ENCODE measurements around the gene PER3.
A peak's percentile ranks its signal among the peaks of the same experiment; 100 is the strongest.

PER3 gene

DNA sequence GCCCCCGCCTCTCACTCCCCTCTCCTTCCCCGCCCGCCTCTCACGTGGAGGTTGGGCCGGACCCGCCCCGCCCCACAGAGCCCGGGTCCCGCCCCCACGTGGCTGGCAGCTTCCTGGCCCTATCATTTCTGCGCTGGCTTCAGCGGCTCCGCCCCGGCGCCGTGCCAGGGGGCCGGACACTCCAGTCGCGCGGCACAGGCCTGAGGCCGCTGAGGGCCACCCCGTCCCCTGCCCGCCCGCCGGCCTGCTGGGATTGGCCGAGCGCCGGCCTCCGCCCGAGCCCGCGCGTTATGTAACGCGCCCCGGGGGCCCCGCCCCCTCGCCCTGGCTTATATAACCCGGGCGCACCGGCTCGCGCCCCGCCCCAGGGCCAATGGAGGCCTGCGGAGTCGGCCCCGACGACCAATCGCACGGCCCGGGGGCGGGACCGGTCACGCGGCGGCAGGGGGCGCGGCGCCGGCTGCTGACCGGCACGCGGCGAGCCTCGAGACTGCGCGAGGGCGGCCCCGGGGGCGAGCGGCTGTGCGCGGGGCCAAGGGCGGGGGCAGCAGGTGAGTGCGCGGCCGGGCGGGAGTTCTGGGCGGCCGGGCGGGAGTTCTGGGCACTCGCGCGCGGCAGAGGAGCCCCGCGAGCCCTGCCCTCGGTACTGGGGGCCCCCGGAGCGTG, at the start of gene PER3:
Gene PER3 (plus strand): TSS at position 466 of the 666 bp plus-strand sequence. CDS start 587 bp downstream, outside the sequence.
- DNase-seq (ENCODE audit: low spot score), result peak; percentile 94

DNA sequence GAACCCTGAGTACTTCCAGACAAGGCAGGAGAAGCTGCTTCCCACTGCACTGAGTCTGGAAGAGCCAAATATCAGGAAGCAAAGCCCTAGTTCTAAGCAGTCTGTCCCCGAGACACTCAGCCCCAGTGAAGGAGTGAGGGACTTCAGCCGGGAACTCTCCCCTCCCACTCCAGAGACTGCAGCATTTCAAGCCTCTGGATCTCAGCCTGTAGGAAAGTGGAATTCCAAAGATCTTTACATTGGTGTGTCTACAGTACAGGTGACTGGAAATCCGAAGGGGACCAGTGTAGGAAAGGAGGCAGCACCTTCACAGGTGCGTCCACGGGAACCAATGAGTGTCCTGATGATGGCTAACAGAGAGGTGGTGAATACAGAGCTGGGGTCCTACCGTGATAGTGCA, 46.0 kb upstream of the PER3 start:
- DNase-seq (ENCODE audit: low spot score), result no peak

DNA sequence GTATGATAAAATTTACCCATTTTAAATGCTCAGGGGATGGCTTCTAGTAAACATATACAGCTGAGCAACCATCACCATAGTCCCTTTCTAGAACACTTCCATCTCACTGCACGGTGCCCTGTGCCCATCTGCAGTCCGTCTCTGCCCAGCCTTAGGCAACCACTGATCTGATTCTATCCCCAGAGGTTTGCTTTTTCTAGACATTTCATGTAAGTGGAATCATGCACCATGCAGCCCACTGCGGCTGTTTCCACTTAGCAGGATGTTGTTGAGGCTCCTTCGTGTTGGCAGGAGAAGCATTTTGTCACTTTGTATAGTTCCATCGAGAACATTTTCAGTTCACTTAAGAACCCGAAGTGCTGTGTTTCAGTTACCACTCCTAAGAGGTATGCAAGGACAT, 40.7 kb upstream of the PER3 start:
- DNase-seq (ENCODE audit: low spot score), result no peak

- DNase-seq (ENCODE audit: low spot score), result peak; percentile 86
Observed at GRCh38 chr1:7744882-7745281, 39.2 kb upstream of the PER3 start.

- no peak for DNase-seq (ENCODE audit: low spot score)
Observed at GRCh38 chr1:7745783-7746182, 38.3 kb upstream of the PER3 start.

- no peak for DNase-seq (ENCODE audit: low spot score)
Observed at GRCh38 chr1:7747605-7748004, 36.5 kb upstream of the PER3 start.

- DNase-seq (ENCODE audit: low spot score), result no peak
Observed at GRCh38 chr1:7749126-7749525, 35.0 kb upstream of the PER3 start.

- no peak for DNase-seq (ENCODE audit: low spot score)
Observed at GRCh38 chr1:7751174-7751573, 32.9 kb upstream of the PER3 start.

GRCh38 chr1:7752512-7753417, 31.3 kb upstream of the PER3 start:
- peak; percentile 55 for DNase-seq (ENCODE audit: low spot score)

DNA sequence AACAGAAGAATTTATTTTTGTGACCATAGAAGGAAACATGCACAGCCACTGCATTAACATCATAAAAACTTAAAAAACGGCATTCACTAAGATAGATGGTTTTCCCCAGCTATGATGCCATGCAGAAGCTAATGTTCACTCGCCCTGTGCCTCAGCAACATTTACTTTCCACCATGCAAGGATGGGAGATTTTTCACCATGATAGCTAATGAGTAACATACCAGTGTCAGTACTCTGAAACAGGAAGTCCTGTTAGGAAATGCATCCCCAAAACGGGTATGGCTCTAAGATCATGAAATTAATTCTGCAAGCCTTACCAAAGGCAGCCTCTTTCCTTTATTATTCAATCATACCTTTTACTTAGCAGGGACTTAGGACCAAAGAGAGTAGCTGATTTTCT, 30.4 kb upstream of the PER3 start:
- DNase-seq (ENCODE audit: low spot score), result no peak

- DNase-seq (ENCODE audit: low spot score), result no peak
Observed at GRCh38 chr1:7754234-7754633, 29.9 kb upstream of the PER3 start.

GRCh38 chr1:7755448-7755847, 28.6 kb upstream of the PER3 start:
- no peak for DNase-seq (ENCODE audit: low spot score)

DNA sequence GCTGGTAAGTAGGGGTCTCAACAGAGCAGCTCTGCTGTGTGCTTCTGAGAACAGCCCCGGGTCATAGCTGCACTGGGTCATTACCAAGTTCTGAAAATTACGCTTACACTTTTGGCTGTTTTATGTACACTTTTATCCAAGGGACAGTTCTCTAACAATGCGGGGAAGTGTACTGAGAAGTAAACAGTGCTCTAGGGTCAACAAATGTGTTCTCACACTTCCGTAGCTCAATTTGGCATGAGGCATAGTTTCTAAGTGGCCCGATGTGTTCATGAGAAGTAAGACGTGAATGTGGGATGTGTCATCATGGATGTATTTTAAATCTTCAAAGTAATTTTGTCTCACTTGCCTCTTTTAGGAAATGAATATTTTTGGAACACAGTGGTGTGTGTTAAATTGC, 23.8 kb upstream of the PER3 start:
- DNase-seq (ENCODE audit: low spot score), result no peak

DNA sequence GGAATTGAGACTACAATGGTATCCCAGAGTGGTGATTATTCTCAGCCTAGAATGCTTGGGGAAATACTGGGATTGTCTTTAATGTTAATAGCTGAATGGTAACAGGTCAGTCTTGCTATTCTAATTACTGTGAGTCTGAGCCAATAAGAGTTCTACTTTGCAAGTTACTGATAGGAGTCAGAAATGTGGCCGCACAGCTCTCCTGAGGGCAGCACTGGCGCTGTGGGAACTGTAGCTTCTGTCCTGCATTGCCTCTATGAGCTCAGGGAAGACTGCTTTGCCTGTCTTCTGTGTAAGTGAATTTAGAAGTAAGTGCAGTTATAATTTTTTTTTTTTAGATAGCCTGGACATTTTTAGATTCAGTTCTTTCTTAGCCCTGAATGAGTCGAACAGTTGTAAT, 23.0 kb upstream of the PER3 start:
- DNase-seq (ENCODE audit: low spot score), result no peak

GRCh38 chr1:7767176-7767575, 16.9 kb upstream of the PER3 start:
- DNase-seq (ENCODE audit: low spot score), result no peak

DNA sequence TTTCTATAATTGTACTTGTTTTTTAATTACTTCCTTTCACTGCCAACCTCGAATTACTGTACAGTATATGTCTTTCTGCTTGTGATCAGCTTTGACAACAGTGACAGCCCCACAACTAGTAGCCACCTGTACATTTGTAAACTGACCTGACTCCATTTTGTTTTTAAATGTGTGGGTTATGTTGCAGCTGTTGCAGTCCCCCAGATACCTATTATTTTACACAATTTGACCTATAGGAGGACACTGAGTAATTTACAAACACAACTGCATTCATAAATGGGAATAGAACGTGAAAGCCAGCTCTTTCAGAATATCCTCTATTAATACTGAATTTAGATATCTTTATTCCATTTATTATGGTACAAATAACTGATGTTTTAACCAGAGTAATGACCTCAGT, 15.5 kb upstream of the PER3 start:
- no peak for DNase-seq (ENCODE audit: low spot score)

- DNase-seq (ENCODE audit: low spot score), result no peak
Observed at GRCh38 chr1:7769673-7770412, 14.2 kb upstream of the PER3 start.

GRCh38 chr1:7770669-7770996, 13.5 kb upstream of the PER3 start:
- no peak for DNase-seq (ENCODE audit: low spot score)

DNA sequence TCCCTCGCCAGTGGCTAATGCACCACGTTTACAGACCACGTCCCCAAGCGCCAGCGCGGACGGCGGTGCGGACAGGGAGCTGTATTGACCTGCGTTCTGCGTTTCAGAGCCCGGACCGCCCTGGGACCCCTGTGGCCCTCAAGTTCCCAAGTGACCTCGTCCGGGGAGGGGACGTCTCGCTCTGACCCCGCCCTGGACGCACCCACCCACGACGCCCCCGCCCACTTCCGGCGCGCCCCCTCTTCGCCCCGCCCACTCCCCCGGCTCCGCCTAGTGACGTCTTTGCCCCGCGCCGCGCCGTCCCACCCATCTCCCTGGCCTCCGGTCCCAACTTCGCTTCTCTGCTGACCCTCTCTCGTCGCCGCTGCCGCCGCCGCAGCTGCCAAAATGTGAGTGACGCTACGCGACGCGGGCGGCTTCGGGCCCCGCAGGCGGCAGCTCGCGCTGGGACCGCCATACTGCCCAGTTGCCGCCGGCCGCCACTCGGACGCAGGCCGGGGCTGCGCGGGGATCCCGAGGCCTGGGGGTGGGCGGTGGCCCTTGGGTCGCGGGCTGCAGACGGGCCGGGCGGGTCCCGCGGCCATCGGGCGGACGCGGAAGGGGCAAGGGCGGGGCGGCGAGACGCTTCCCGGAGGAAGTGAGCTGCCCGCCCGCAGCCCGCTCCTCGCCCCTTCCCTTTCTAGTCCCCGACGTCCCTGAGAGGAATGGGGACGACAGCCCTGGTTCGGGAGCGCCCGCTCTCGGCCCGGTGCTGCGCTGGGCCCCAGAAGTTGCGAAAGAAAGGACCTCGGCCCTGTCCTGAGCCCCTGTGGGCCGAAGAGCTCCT, 12.9 kb upstream of the PER3 start, which contains the start of gene VAMP3:
Gene VAMP3 (plus strand): TSS at position 300 of the 826 bp plus-strand sequence. CDS start 88 bp downstream, at position 388.
- DNase-seq (ENCODE audit: low spot score), result peak; percentile 62

DNA sequence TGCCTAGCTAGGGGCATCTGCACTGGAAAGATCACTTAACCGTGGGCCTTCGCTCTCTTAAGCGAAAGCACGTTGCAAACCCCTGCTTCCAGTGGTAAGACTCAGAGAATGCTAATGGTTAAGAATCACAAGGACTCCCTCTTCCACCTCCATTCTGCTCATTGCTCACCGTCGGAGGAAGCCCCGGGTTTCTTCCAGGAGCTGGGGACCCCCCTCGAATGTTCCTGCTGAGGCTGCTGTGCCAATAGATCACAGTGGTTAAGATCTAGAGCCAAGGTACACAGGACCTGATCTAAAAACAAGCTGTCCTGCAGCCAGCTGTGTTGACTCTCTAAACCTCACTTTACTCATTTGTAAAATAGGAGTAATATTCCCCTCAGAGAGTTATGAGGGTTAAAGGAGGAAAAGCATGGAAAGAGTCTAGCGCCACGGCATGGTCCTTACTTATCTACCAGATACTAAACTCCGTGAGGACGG, 12.2 kb upstream of the PER3 start:
- no peak for DNase-seq (ENCODE audit: low spot score)

DNA sequence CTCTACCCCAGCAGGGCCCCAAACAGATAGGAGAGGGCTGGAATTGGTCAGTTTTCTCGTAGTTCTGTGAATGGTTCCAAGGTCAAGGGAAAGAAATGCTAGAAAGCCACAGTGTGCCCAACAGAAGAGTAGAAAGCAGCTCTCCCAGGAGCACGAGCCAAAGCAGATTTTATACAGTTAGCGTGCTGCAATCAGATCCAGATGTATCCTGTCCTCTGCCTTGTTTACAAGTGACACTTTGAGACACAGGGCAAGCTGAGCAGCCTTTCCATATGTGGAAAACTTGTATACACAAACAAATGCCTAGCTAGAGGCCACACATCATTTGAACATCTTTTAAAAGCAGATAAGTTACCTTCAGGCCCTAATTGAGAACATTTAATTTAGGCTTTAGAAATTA, 6.5 kb upstream of the PER3 start:
- DNase-seq (ENCODE audit: low spot score), result no peak

GRCh38 chr1:7778133-7778628, 5.9 kb upstream of the PER3 start:
- DNase-seq (ENCODE audit: low spot score), result no peak

Data from kidney capillary endothelial cell (primary cell).